ENCODE measurements around the gene GRIN2A. TPM values are rescaled to one million over a fixed set of nuclear protein-coding genes. Genes with fewer than 3 reads are reported as not detected.

Gene GRIN2A
- total and polyA plus RNA-seq, 2 donors = 0.25 to 1.1 TPM

- Histone ChIP-seq H3K4me1 (ENCODE audit: control insufficient read depth in 2 of 2, insufficient read depth in 2 of 2, low read length in 2 of 2) (no peaks in the 10 kb centered on the region), H3K27ac (ENCODE audit: low read depth in 1 of 2, low read length in 1 of 2) (no peak overlapping the region), H3K36me3 (ENCODE audit: control insufficient read depth in 2 of 2, insufficient read depth in 2 of 2, low read length in 1 of 2) (no peaks in the 10 kb centered on the region), H3K4me3 (ENCODE audit: low read length in 2 of 2) (no peak overlapping the region), H3K9me3 (ENCODE audit: control insufficient read depth in 2 of 2, insufficient read depth in 1 of 2, low read length in 1 of 2) (no peaks in the 10 kb centered on the region), H3K27me3 (ENCODE audit: control insufficient read depth in 2 of 2, insufficient read depth in 1 of 2, low read length in 1 of 2) (no peaks in the 10 kb centered on the region)
- 83% methylated on average over 5 of the region's 5 CpGs for WGBS
- no peak for DNase-seq (ENCODE audit: low read depth in 6 of 9, low spot score in 9 of 9)
These were observed 155.6 kb downstream of the GRIN2A start for GRCh38 chr16:10026593-10026992.

- no peak for DNase-seq (ENCODE audit: low read depth in 6 of 9, low spot score in 9 of 9)
- no peaks in the 10 kb centered on the region for H3K27me3 ChIP-seq (ENCODE audit: control insufficient read depth in 2 of 2, insufficient read depth in 1 of 2, low read length in 1 of 2)
- H3K27ac ChIP-seq (ENCODE audit: low read depth in 1 of 2, low read length in 1 of 2) = no peak overlapping the region
- H3K36me3 ChIP-seq (ENCODE audit: control insufficient read depth in 2 of 2, insufficient read depth in 2 of 2, low read length in 1 of 2) = no peaks in the 10 kb centered on the region
- H3K9me3 ChIP-seq (ENCODE audit: control insufficient read depth in 2 of 2, insufficient read depth in 1 of 2, low read length in 1 of 2) = no peaks in the 10 kb centered on the region
- no peak overlapping the region for H3K4me3 ChIP-seq (ENCODE audit: low read length in 2 of 2)
- no peaks in the 10 kb centered on the region for H3K4me1 ChIP-seq (ENCODE audit: control insufficient read depth in 2 of 2, insufficient read depth in 2 of 2, low read length in 2 of 2)
- 97% methylated on average over 5 of the region's 5 CpGs for WGBS
These were observed 160.1 kb downstream of the GRIN2A start for GRCh38 chr16:10022098-10022497.

DNA sequence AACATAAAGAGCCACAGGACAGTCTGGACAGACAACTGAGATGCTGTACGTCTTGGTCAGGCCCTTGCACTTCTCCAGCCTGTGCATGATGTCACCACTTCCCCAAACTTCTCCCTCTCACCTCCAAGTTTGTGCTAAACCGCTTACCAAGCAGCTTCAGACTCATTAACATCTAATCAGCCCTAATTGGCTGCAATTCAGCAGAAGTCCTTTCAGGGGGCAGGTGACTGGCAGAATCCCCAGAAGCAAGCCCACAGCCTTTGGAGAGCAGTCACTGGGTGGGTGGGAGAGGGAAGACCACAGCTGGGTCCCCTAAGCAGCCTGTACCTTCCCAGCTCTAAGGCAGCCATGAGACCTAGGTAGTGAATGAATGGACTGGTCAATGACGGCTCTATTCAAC is 161.4 kb downstream of the GRIN2A start:
- DNase-seq (ENCODE audit: low read depth in 6 of 9, low spot score in 9 of 9) = no peak
- 59% methylated on average over 3 of the region's 3 CpGs for WGBS

DNA sequence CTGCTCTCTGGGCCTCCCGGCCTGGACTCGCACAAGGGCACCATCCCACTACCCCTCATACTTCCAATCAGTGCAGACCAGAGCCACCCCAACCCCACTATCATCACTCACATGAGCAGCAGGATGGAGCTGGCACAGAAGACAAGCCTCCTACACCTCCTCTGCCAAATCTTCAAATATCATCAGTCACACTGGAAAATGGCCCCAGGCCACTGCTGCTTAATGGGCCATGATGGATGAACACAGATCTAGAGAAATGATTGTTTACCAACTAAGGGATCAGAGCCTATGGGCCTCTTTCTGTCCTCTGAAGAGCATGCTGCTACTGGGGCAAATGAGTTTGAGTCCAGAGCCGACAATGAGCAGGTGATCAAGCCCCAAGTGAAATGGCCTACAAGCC is 165.5 kb downstream of the GRIN2A start:
- no peaks in the 10 kb centered on the region for H3K4me1 ChIP-seq (ENCODE audit: control insufficient read depth in 2 of 2, insufficient read depth in 2 of 2, low read length in 2 of 2)
- H3K9me3 ChIP-seq (ENCODE audit: control insufficient read depth in 2 of 2, insufficient read depth in 1 of 2, low read length in 1 of 2) = no peaks in the 10 kb centered on the region
- H3K27ac ChIP-seq (ENCODE audit: low read depth in 1 of 2, low read length in 1 of 2) = no peak overlapping the region
- over 99% methylated on average over 3 of the region's 3 CpGs for WGBS
- H3K27me3 ChIP-seq (ENCODE audit: control insufficient read depth in 2 of 2, insufficient read depth in 1 of 2, low read length in 1 of 2) = no peaks in the 10 kb centered on the region
- no peak for DNase-seq (ENCODE audit: low read depth in 6 of 9, low spot score in 9 of 9)
- H3K36me3 ChIP-seq (ENCODE audit: control insufficient read depth in 2 of 2, insufficient read depth in 2 of 2, low read length in 1 of 2) = no peaks in the 10 kb centered on the region
- no peak overlapping the region for H3K4me3 ChIP-seq (ENCODE audit: low read length in 2 of 2)

More for the DNA sequence above, 161.4 kb downstream of the GRIN2A start:
- no peak overlapping the region for H3K27ac ChIP-seq (ENCODE audit: low read depth in 1 of 2, low read length in 1 of 2)
- H3K36me3 ChIP-seq (ENCODE audit: control insufficient read depth in 2 of 2, insufficient read depth in 2 of 2, low read length in 1 of 2) = no peaks in the 10 kb centered on the region
- no peaks in the 10 kb centered on the region for H3K9me3 ChIP-seq (ENCODE audit: control insufficient read depth in 2 of 2, insufficient read depth in 1 of 2, low read length in 1 of 2)
- no peak overlapping the region for H3K4me3 ChIP-seq (ENCODE audit: low read length in 2 of 2)
- H3K27me3 ChIP-seq (ENCODE audit: control insufficient read depth in 2 of 2, insufficient read depth in 1 of 2, low read length in 1 of 2) = no peaks in the 10 kb centered on the region
- H3K4me1 ChIP-seq (ENCODE audit: control insufficient read depth in 2 of 2, insufficient read depth in 2 of 2, low read length in 2 of 2) = no peaks in the 10 kb centered on the region

DNA sequence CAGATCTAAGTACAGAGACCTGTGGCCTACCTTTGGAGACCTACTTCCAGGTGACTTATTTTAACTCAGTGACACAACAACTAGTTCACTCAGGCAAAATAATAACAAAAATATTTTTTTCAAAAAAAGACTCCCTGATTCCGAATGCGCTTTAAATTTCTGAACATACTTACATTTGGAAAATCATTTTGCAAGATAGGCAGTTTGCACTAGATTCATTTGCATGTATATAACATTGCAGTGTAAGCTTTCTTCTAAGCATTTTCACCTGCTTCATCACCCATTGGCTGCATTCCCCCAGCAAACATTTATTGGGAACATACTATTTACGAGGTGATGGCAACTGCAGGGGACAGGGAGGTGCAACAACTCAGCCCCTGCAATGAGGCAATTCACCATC is 166.8 kb downstream of the GRIN2A start:
- Histone ChIP-seq H3K27ac (ENCODE audit: low read depth in 1 of 2, low read length in 1 of 2) (no peak overlapping the region), H3K27me3 (ENCODE audit: control insufficient read depth in 2 of 2, insufficient read depth in 1 of 2, low read length in 1 of 2) (no peaks in the 10 kb centered on the region), H3K4me1 (ENCODE audit: control insufficient read depth in 2 of 2, insufficient read depth in 2 of 2, low read length in 2 of 2) (no peaks in the 10 kb centered on the region), H3K9me3 (ENCODE audit: control insufficient read depth in 2 of 2, insufficient read depth in 1 of 2, low read length in 1 of 2) (no peaks in the 10 kb centered on the region), H3K4me3 (ENCODE audit: low read length in 2 of 2) (no peak overlapping the region), H3K36me3 (ENCODE audit: control insufficient read depth in 2 of 2, insufficient read depth in 2 of 2, low read length in 1 of 2) (no peaks in the 10 kb centered on the region)
- 94% methylated on average over 3 of the region's 3 CpGs for WGBS
- no peak for DNase-seq (ENCODE audit: low read depth in 6 of 9, low spot score in 9 of 9)

DNA sequence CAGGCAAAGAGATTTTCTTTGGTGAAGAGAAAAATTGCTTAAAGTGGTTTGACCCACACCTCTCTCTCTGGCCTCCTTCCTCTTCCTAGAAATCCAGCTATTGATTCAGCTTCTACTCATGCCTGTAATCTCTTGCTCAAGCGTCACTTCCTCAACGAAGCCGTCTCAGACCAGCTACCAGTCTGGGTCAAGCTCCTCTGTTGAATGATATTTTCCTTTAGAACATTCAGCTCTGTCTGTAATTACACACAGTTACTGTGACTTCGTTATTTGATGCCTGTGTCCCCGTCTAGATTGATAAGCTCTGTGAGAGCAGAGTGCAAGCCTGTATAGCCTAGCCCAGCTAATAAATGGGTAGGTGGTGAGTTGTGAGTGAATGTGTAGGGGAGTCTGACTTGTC is 168.5 kb downstream of the GRIN2A start:
- no peaks in the 10 kb centered on the region for H3K27me3 ChIP-seq (ENCODE audit: control insufficient read depth in 2 of 2, insufficient read depth in 1 of 2, low read length in 1 of 2)
- no peak overlapping the region for H3K27ac ChIP-seq (ENCODE audit: low read depth in 1 of 2, low read length in 1 of 2)
- no peaks in the 10 kb centered on the region for H3K4me1 ChIP-seq (ENCODE audit: control insufficient read depth in 2 of 2, insufficient read depth in 2 of 2, low read length in 2 of 2)
- no peak overlapping the region for H3K4me3 ChIP-seq (ENCODE audit: low read length in 2 of 2)
- no peaks in the 10 kb centered on the region for H3K9me3 ChIP-seq (ENCODE audit: control insufficient read depth in 2 of 2, insufficient read depth in 1 of 2, low read length in 1 of 2)
- 42% methylated on average over 5 of the region's 5 CpGs for WGBS
- H3K36me3 ChIP-seq (ENCODE audit: control insufficient read depth in 2 of 2, insufficient read depth in 2 of 2, low read length in 1 of 2) = no peaks in the 10 kb centered on the region
- no peak for DNase-seq (ENCODE audit: low read depth in 6 of 9, low spot score in 9 of 9)

- no peaks in the 10 kb centered on the region for H3K4me1 ChIP-seq (ENCODE audit: control insufficient read depth in 2 of 2, insufficient read depth in 2 of 2, low read length in 2 of 2)
- H3K36me3 ChIP-seq (ENCODE audit: control insufficient read depth in 2 of 2, insufficient read depth in 2 of 2, low read length in 1 of 2) = no peaks in the 10 kb centered on the region
- H3K27me3 ChIP-seq (ENCODE audit: control insufficient read depth in 2 of 2, insufficient read depth in 1 of 2, low read length in 1 of 2) = no peaks in the 10 kb centered on the region
- H3K27ac ChIP-seq (ENCODE audit: low read depth in 1 of 2, low read length in 1 of 2) = no peak overlapping the region
- no peak overlapping the region for H3K4me3 ChIP-seq (ENCODE audit: low read length in 2 of 2)
- H3K9me3 ChIP-seq (ENCODE audit: control insufficient read depth in 2 of 2, insufficient read depth in 1 of 2, low read length in 1 of 2) = no peaks in the 10 kb centered on the region
- no peak for DNase-seq (ENCODE audit: low read depth in 6 of 9, low spot score in 9 of 9)
- WGBS = 84% methylated on average over 4 of the region's 4 CpGs
These were observed 168.9 kb downstream of the GRIN2A start for GRCh38 chr16:10013364-10013763.

DNA sequence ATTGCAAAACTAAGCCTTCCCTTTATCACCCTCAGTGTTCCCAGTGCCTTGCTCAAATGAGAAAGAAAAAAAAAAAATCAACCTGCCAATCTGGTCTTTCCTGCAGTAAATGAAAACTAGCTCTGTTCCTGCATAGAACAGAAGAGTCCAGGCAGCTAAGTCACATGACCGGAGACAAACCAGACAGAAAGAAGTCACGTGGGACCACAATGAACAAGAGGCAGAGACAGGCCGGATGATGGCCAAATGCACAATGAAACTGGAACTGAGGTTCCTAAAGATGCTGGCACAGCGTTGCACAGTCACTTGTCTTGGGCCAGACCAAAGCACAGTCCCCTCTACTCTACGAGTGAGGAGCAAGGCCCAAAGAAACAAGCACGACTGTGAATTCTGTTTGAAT is 172.5 kb downstream of the GRIN2A start:
- Histone ChIP-seq H3K4me3 (ENCODE audit: low read length in 2 of 2) (no peak overlapping the region), H3K27me3 (ENCODE audit: control insufficient read depth in 2 of 2, insufficient read depth in 1 of 2, low read length in 1 of 2) (no peaks in the 10 kb centered on the region), H3K4me1 (ENCODE audit: control insufficient read depth in 2 of 2, insufficient read depth in 2 of 2, low read length in 2 of 2) (no peaks in the 10 kb centered on the region), H3K9me3 (ENCODE audit: control insufficient read depth in 2 of 2, insufficient read depth in 1 of 2, low read length in 1 of 2) (no peaks in the 10 kb centered on the region), H3K27ac (ENCODE audit: low read depth in 1 of 2, low read length in 1 of 2) (no peak overlapping the region), H3K36me3 (ENCODE audit: control insufficient read depth in 2 of 2, insufficient read depth in 2 of 2, low read length in 1 of 2) (no peaks in the 10 kb centered on the region)
- 83% methylated on average over 6 of the region's 6 CpGs for WGBS
- DNase-seq (ENCODE audit: low read depth in 6 of 9, low spot score in 9 of 9) = no peak

- Histone ChIP-seq H3K9me3 (ENCODE audit: control insufficient read depth in 2 of 2, insufficient read depth in 1 of 2, low read length in 1 of 2) (no peaks in the 10 kb centered on the region), H3K4me1 (ENCODE audit: control insufficient read depth in 2 of 2, insufficient read depth in 2 of 2, low read length in 2 of 2) (no peaks in the 10 kb centered on the region), H3K36me3 (ENCODE audit: control insufficient read depth in 2 of 2, insufficient read depth in 2 of 2, low read length in 1 of 2) (no peaks in the 10 kb centered on the region), H3K27ac (ENCODE audit: low read depth in 1 of 2, low read length in 1 of 2) (no peak overlapping the region), H3K4me3 (ENCODE audit: low read length in 2 of 2) (no peak overlapping the region), H3K27me3 (ENCODE audit: control insufficient read depth in 2 of 2, insufficient read depth in 1 of 2, low read length in 1 of 2) (no peaks in the 10 kb centered on the region)
- 93% methylated on average over 2 of the region's 2 CpGs for WGBS
- DNase-seq (ENCODE audit: low read depth in 6 of 9, low spot score in 9 of 9) = no peak
These were observed 178.7 kb downstream of the GRIN2A start for GRCh38 chr16:10003486-10003885.

GRCh38 chr16:10001258-10001775 is 180.9 kb downstream of the GRIN2A start:
- H3K27me3 ChIP-seq (ENCODE audit: control insufficient read depth in 2 of 2, insufficient read depth in 1 of 2, low read length in 1 of 2) = no peaks in the 10 kb centered on the region
- no peak for DNase-seq (ENCODE audit: low read depth in 6 of 9, low spot score in 9 of 9)
- H3K4me1 ChIP-seq (ENCODE audit: control insufficient read depth in 2 of 2, insufficient read depth in 2 of 2, low read length in 2 of 2) = no peaks in the 10 kb centered on the region
- WGBS = 74% methylated on average over 2 of the region's 2 CpGs
- H3K9me3 ChIP-seq (ENCODE audit: control insufficient read depth in 2 of 2, insufficient read depth in 1 of 2, low read length in 1 of 2) = no peaks in the 10 kb centered on the region
- no peak overlapping the region for H3K4me3 ChIP-seq (ENCODE audit: low read length in 2 of 2)
- H3K27ac ChIP-seq (ENCODE audit: low read depth in 1 of 2, low read length in 1 of 2) = no peak overlapping the region
- H3K36me3 ChIP-seq (ENCODE audit: control insufficient read depth in 2 of 2, insufficient read depth in 2 of 2, low read length in 1 of 2) = no peaks in the 10 kb centered on the region

Measured in thymus (tissue), 11 donors.